IPS DF 6.9 (cell line): ENCODE measurements around the gene TNFAIP8L2.
"Not testable (repeated sequence)": the region's sequence is repeated elsewhere in the genome, so short reads cannot be mapped to it uniquely, and the experiment has no call there.

Experiments used
- DNase-seq: peaks from one replicate; pipeline ENCODE4 v3.0.0-alpha.2; 2013; ENCODE audit warnings: low read depth, low spot score
- H3K27ac ChIP-seq: one replicate; pipeline ENCODE4 v1.5.1; 2013; ENCODE audit warnings: low read length, control low read depth
- H3K27me3 ChIP-seq: 2 replicates; pipeline ENCODE4 v1.6.1; 2013; ENCODE audit warnings: mild to moderate bottlenecking, low read length; ENCODE audit not compliant: control insufficient read depth, insufficient read depth
- H3K36me3 ChIP-seq: 2 replicates; pipeline ENCODE4 v1.6.1; 2013; ENCODE audit warnings: low read length; ENCODE audit not compliant: control insufficient read depth, insufficient read depth
- H3K4me1 ChIP-seq: 2 replicates; pipeline ENCODE4 v1.6.1; 2013; ENCODE audit warnings: low read length; ENCODE audit not compliant: control insufficient read depth, insufficient read depth
- H3K4me3 ChIP-seq: 2 replicates; pipeline ENCODE4 v1.5.1; 2013; ENCODE audit warnings: mild to moderate bottlenecking, low read length
- H3K9me3 ChIP-seq: 2 replicates; pipeline ENCODE4 v1.6.1; 2013; ENCODE audit warnings: low read length, inconsistent platforms; ENCODE audit not compliant: control insufficient read depth, insufficient read depth
- WGBS: extraction: QIAGEN DNeasy Blood & Tissue Kit; methylation state at CpG from one replicate; pipeline ENCODE4 v1.1.7; 2013; ENCODE audit warnings: mixed read lengths, missing lambda C conversion rate; ENCODE audit not compliant: insufficient read length, insufficient coverage; 5-methylcytosine and 5-hydroxymethylcytosine counted together

TNFAIP8L2 gene

DNA sequence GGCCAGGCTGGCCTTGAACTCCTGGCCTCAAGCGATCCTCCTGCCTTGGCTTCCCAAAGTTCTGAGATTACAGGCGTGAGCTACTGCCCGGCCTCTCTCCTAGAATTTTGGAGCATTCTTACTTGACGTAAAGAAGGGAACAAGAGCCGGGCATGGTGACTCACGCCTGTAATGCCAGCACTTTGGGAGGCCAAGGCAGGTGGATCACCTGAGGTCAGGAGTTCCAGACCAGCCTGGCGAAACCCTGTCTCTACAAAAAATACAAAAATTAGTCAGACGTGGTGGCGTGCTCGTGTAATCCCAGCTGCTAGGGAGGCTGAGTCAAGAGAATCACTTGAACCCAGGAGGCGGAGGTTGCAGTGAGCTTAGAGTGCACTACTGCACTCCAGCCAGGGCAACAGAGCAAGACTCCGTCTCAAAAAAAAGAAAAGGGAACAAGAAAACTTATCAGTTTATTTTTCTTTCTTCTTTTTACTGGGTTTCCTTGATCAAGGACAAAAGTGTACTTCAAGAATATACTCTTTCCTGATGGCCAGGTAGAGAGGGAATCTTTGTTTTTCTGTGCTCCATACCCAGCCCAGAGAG is 49.0 kb downstream of the TNFAIP8L2 start:
- no CpG with 5 or more reads among the region's 12 CpGs for WGBS

More for the DNA sequence above, 49.0 kb downstream of the TNFAIP8L2 start:
- not testable (repeated sequence) for H3K4me3 ChIP-seq, H3K4me1 ChIP-seq, H3K27ac ChIP-seq, H3K9me3 ChIP-seq, H3K36me3 ChIP-seq, H3K27me3 ChIP-seq, DNase-seq
